ENCODE measurements around the gene NXPH1.

Gene NXPH1

GRCh38 chr7:8751557-8752231, 318.3 kb downstream of the NXPH1 start:
- Histone ChIP-seq H3K79me2 (ENCODE audit: control insufficient read depth, low read length) (no peaks in the 10 kb centered on the region), H3K9me3 (ENCODE audit: control insufficient read depth, insufficient read depth, low read length) (no peaks in the 10 kb centered on the region), H3K4me2 (ENCODE audit: low read length) (no peak overlapping the region), H3K4me3 (ENCODE audit: low read length) (no peak overlapping the region), H3K9me2 (replicated peaks; ENCODE audit: control insufficient read depth, low read length) (no peaks in the 10 kb centered on the region), H4K20me1 (ENCODE audit: control insufficient read depth, insufficient read depth, low read depth, low read length) (no peaks in the 10 kb centered on the region), H3F3A (ENCODE audit: control insufficient read depth, insufficient read depth) (no peaks in the 10 kb centered on the region), H3K4me1 (ENCODE audit: control insufficient read depth, low read length) (no peaks in the 10 kb centered on the region), H3K27me3 (ENCODE audit: control insufficient read depth, low read length) (no peaks in the 10 kb centered on the region), H3K36me3 (ENCODE audit: control insufficient read depth, low read length) (no peaks in the 10 kb centered on the region), H3K27ac (ENCODE audit: low read depth, low read length) (no peak overlapping the region)
- TF ChIP-seq EZH2phosphoT487 (IDR thresholded peaks at IDR 0.05; ENCODE audit: borderline replicate concordance, low read length) (no peak), CTCF (IDR thresholded peaks at IDR 0.05; ENCODE audit: low read depth, low read length, poor library complexity, severe bottlenecking) (no peak)

- no peak overlapping the region for H3K4me2 ChIP-seq (ENCODE audit: low read length)
- no peaks in the 10 kb centered on the region for H3K36me3 ChIP-seq (ENCODE audit: control insufficient read depth, low read length)
- no peak for TF ChIP-seq CTCF (IDR thresholded peaks at IDR 0.05; ENCODE audit: low read depth, low read length, poor library complexity, severe bottlenecking)
- TF ChIP-seq EZH2phosphoT487 (IDR thresholded peaks at IDR 0.05; ENCODE audit: borderline replicate concordance, low read length) = no peak
Observed at GRCh38 chr7:8753355-8753754, 319.9 kb downstream of the NXPH1 start.

GRCh38 chr7:8761731-8762130, 328.3 kb downstream of the NXPH1 start:
- Histone ChIP-seq H3K36me3 (ENCODE audit: control insufficient read depth, low read length) (no peaks in the 10 kb centered on the region), H3K9me3 (ENCODE audit: control insufficient read depth, insufficient read depth, low read length) (no peaks in the 10 kb centered on the region), H3K4me3 (ENCODE audit: low read length) (no peak overlapping the region), H3K27ac (ENCODE audit: low read depth, low read length) (no peak overlapping the region), H3F3A (ENCODE audit: control insufficient read depth, insufficient read depth) (no peaks in the 10 kb centered on the region), H4K20me1 (ENCODE audit: control insufficient read depth, insufficient read depth, low read depth, low read length) (no peaks in the 10 kb centered on the region), H3K79me2 (ENCODE audit: control insufficient read depth, low read length) (no peaks in the 10 kb centered on the region), H3K4me1 (ENCODE audit: control insufficient read depth, low read length) (no peaks in the 10 kb centered on the region), H3K4me2 (ENCODE audit: low read length) (no peak overlapping the region), H3K27me3 (ENCODE audit: control insufficient read depth, low read length) (no peaks in the 10 kb centered on the region), H3K9me2 (replicated peaks; ENCODE audit: control insufficient read depth, low read length) (no peaks in the 10 kb centered on the region)
- TF ChIP-seq EZH2phosphoT487 (IDR thresholded peaks at IDR 0.05; ENCODE audit: borderline replicate concordance, low read length) (no peak), CTCF (IDR thresholded peaks at IDR 0.05; ENCODE audit: low read depth, low read length, poor library complexity, severe bottlenecking) (no peak)

More at GRCh38 chr7:8753355-8753754, 319.9 kb downstream of the NXPH1 start:
- Histone ChIP-seq H3K4me1 (ENCODE audit: control insufficient read depth, low read length) (no peaks in the 10 kb centered on the region), H3K79me2 (ENCODE audit: control insufficient read depth, low read length) (no peaks in the 10 kb centered on the region), H3F3A (ENCODE audit: control insufficient read depth, insufficient read depth) (no peaks in the 10 kb centered on the region), H3K27ac (ENCODE audit: low read depth, low read length) (no peak overlapping the region), H3K9me2 (replicated peaks; ENCODE audit: control insufficient read depth, low read length) (no peaks in the 10 kb centered on the region), H4K20me1 (ENCODE audit: control insufficient read depth, insufficient read depth, low read depth, low read length) (no peaks in the 10 kb centered on the region), H3K27me3 (ENCODE audit: control insufficient read depth, low read length) (no peaks in the 10 kb centered on the region), H3K4me3 (ENCODE audit: low read length) (no peak overlapping the region), H3K9me3 (ENCODE audit: control insufficient read depth, insufficient read depth, low read length) (no peaks in the 10 kb centered on the region)
